ENCODE measurements around the gene LYPD4.
A peak's percentile ranks its signal among the peaks of the same experiment; 100 is the strongest.

Gene LYPD4

GRCh38 chr19:41850381-41850780, 5.9 kb upstream of the LYPD4 start:
- DNase-seq = no peak

GRCh38 chr19:41849067-41849466, 4.6 kb upstream of the LYPD4 start:
- no peak for DNase-seq

GRCh38 chr19:41848666-41849065, 4.2 kb upstream of the LYPD4 start:
- no peak for DNase-seq

GRCh38 chr19:41847351-41848105, 3.0 kb upstream of the LYPD4 start:
- DNase-seq = no peak

- no peak for DNase-seq
These were observed 638 bp upstream of the LYPD4 start for GRCh38 chr19:41845051-41845590.

- no peak for DNase-seq
These were observed 343 bp upstream of the LYPD4 start, which contains the start of gene DMRTC2 for GRCh38 chr19:41845001-41845050. Gene DMRTC2, plus strand, starts transcription at chr19:41845042. Its CDS starts 2,387 bp downstream, at chr19:41847429.

- DNase-seq = no peak
These were observed 1.1 kb downstream of the LYPD4 start for GRCh38 chr19:41843371-41843770.

- DNase-seq = no peak
These were observed 5.3 kb downstream of the LYPD4 start for GRCh38 chr19:41839211-41839610.

GRCh38 chr19:41837981-41838708, 6.3 kb downstream of the LYPD4 start:
- DNase-seq = no peak

- peak; percentile 27 for DNase-seq
These were observed 23.3 kb downstream of the LYPD4 start for GRCh38 chr19:41821003-41821735.

GRCh38 chr19:41816761-41817160, 27.7 kb downstream of the LYPD4 start:
- no peak for DNase-seq

- DNase-seq = no peak
These were observed 29.2 kb downstream of the LYPD4 start for GRCh38 chr19:41815301-41815700.

- DNase-seq = no peak
These were observed 30.6 kb downstream of the LYPD4 start for GRCh38 chr19:41813911-41814310.

- DNase-seq = no peak
These were observed 32.5 kb downstream of the LYPD4 start for GRCh38 chr19:41811981-41812380.

GRCh38 chr19:41811036-41811435, 33.4 kb downstream of the LYPD4 start:
- no peak for DNase-seq

- DNase-seq = no peak
These were observed 34.2 kb downstream of the LYPD4 start for GRCh38 chr19:41810301-41810700.

GRCh38 chr19:41808663-41809566, 35.6 kb downstream of the LYPD4 start:
- DNase-seq = no peak

- no peak for DNase-seq
These were observed 37.3 kb downstream of the LYPD4 start for GRCh38 chr19:41807176-41807575.

GRCh38 chr19:41804336-41804735, 40.1 kb downstream of the LYPD4 start:
- no peak for DNase-seq

GRCh38 chr19:41802770-41803169, 41.7 kb downstream of the LYPD4 start:
- DNase-seq = no peak

- no peak for DNase-seq
These were observed 42.7 kb downstream of the LYPD4 start for GRCh38 chr19:41801792-41802211.

GRCh38 chr19:41801031-41801430, 43.5 kb downstream of the LYPD4 start:
- DNase-seq = no peak

GRCh38 chr19:41799444-41800000, 45.0 kb downstream of the LYPD4 start:
- no peak for DNase-seq
